Measurements from ENCODE around the gene DUSP16. TPM values are rescaled to one million over a fixed set of nuclear protein-coding genes. Genes with fewer than 3 reads are reported as not detected.

DUSP16 gene
- total RNA-seq, 1 experiment from 2014 or later: 4.4 TPM

- BruUV-seq (replicated peaks): no TSS peak
- Histone ChIP-seq H3K36me3 (ENCODE audit: low read depth, low read length) (peaks cover 16% of the 10 kb centered on the region), H3K4me3 (ENCODE audit: low read length) (no peak overlapping the region), H3K27me3 (ENCODE audit: low read length) (no peaks in the 10 kb centered on the region), H3K9me2 (replicated peaks; ENCODE audit: low read length) (no peaks in the 10 kb centered on the region), H3K79me2 (ENCODE audit: low read length) (no peaks in the 10 kb centered on the region), H4K20me1 (ENCODE audit: low read length) (no peaks in the 10 kb centered on the region), H3K27ac (ENCODE audit: low read length) (peak overlapping the region; percentile 92; the same call in 1 of the 2 replicates), H3K9me3 (ENCODE audit: low read length) (peaks cover 7% of the 10 kb centered on the region; the same call in 1 of the 2 replicates), H3K4me1 (ENCODE audit: insufficient read depth, low read length) (peaks cover 42% of the 10 kb centered on the region), H2AFZ (ENCODE audit: low read length) (no peak overlapping the region), H3F3A (ENCODE audit: low read length, unreplicated experiment) (no peaks in the 10 kb centered on the region), H3K9ac (ENCODE audit: low read length) (no peak overlapping the region), H3K4me2 (ENCODE audit: low read length) (no peak overlapping the region)
- no peak for ATAC-seq
- no peak for DNase-seq
- ChIA-PET CTCF (no interaction called here), POLR2A (ENCODE audit: unreplicated experiment) (no interaction called here)
- intact Hi-C loops (cut with micrococcal nuclease): loop anchor here (10.0 kb wide), 1 partner anchor 124 kb away; the partner anchor contains the start of gene DUSP16
- TF ChIP-seq EZH2 (IDR thresholded peaks at IDR 0.05; ENCODE audit: low read length, unreplicated experiment): no peak
- TF ChIP-seq CTCF (conservative IDR thresholded peaks at IDR 0.05; ENCODE audit: low read depth, low read length): no peak
- no peak for TF ChIP-seq EZH2phosphoT487 (IDR thresholded peaks at IDR 0.05; ENCODE audit: borderline replicate concordance, low read length)
Observed at GRCh38 chr12:12440784-12441428, 121.8 kb downstream of the DUSP16 start.

GRCh38 chr12:12439636-12440035 is 123.0 kb downstream of the DUSP16 start:
- no peak overlapping the region for H3K4me3 ChIP-seq (ENCODE audit: low read length)
- peak; percentile 88 for DNase-seq

More at GRCh38 chr12:12439636-12440035, 123.0 kb downstream of the DUSP16 start:
- CTCF ChIA-PET: no interaction called here
- Histone ChIP-seq H3K79me2 (ENCODE audit: low read length) (no peaks in the 10 kb centered on the region), H3K4me2 (ENCODE audit: low read length) (no peak overlapping the region), H3K27me3 (ENCODE audit: low read length) (no peaks in the 10 kb centered on the region), H2AFZ (ENCODE audit: low read length) (no peak overlapping the region), H4K20me1 (ENCODE audit: low read length) (no peaks in the 10 kb centered on the region), H3K27ac (ENCODE audit: low read length) (peak overlapping the region; percentile 92), H3K36me3 (ENCODE audit: low read depth, low read length) (peaks cover 17% of the 10 kb centered on the region), H3F3A (ENCODE audit: low read length, unreplicated experiment) (no peaks in the 10 kb centered on the region), H3K4me1 (ENCODE audit: insufficient read depth, low read length) (peaks cover 43% of the 10 kb centered on the region), H3K9me3 (ENCODE audit: low read length) (peaks cover 7% of the 10 kb centered on the region; the same call in 1 of the 2 replicates), H3K9me2 (replicated peaks; ENCODE audit: low read length) (no peaks in the 10 kb centered on the region), H3K9ac (ENCODE audit: low read length) (peak overlapping the region; percentile 71)
- TF ChIP-seq EZH2 (IDR thresholded peaks at IDR 0.05; ENCODE audit: low read length, unreplicated experiment) (no peak), EZH2phosphoT487 (IDR thresholded peaks at IDR 0.05; ENCODE audit: borderline replicate concordance, low read length) (no peak), CTCF (conservative IDR thresholded peaks at IDR 0.05; ENCODE audit: low read depth, low read length) (no peak)
- no TSS peak for BruUV-seq (replicated peaks)
- peak; percentile 86 for ATAC-seq
- intact Hi-C loops (cut with micrococcal nuclease): loop anchor here (10.0 kb wide), 2 partner anchors 55 to 125 kb away; partner anchors contain the start of gene DUSP16
- POLR2A ChIA-PET (ENCODE audit: unreplicated experiment): no interaction called here

Data from PC-3 (cell line).